Measurements from ENCODE around the gene TMED1. TPM values are rescaled to one million over a fixed set of nuclear protein-coding genes. Genes with fewer than 3 reads are reported as not detected.
A peak's percentile ranks its signal among the peaks of the same experiment; 100 is the strongest.

The TMED1 gene
- total and polyA plus RNA-seq, 9 of the 15 experiments (the other 6 are each of a cell fraction or from before 2014, with no cell fraction given): 0.86 to 30.2 (median 23.5) TPM

- TF ChIP-seq MLLT1 (IDR thresholded peaks at IDR 0.05) (no peak), MCM3 (IDR thresholded peaks at IDR 0.05) (no peak), TARDBP (IDR thresholded peaks at IDR 0.05) (no peak), MTA3 (IDR thresholded peaks at IDR 0.05; ENCODE audit: borderline replicate concordance) (0 out of 2 replicates have a peak, but pooled peaks have one; percentile 38), TCF15 (CRISPR knock-in tag; IDR thresholded peaks at IDR 0.05) (no peak), DACH1 (IDR thresholded peaks at IDR 0.05; ENCODE audit: partially characterized antibody) (peak; percentile 9), NFRKB (IDR thresholded peaks at IDR 0.05; ENCODE audit: low read depth) (no peak), FUS (optimal IDR thresholded peaks at IDR 0.05; ENCODE audit: low read depth, low read length) (no peak), TSHZ1 (CRISPR knock-in tag; IDR thresholded peaks at IDR 0.05) (no peak), KLF16 (IDR thresholded peaks at IDR 0.05) (no peak; the same call in 1 of the 2 replicates), HDAC2 (IDR thresholded peaks at IDR 0.05) (no peak), CCAR2 (IDR thresholded peaks at IDR 0.05; ENCODE audit: low read depth, low read length) (no peak)
- TF ChIP-seq, protein P1, sequence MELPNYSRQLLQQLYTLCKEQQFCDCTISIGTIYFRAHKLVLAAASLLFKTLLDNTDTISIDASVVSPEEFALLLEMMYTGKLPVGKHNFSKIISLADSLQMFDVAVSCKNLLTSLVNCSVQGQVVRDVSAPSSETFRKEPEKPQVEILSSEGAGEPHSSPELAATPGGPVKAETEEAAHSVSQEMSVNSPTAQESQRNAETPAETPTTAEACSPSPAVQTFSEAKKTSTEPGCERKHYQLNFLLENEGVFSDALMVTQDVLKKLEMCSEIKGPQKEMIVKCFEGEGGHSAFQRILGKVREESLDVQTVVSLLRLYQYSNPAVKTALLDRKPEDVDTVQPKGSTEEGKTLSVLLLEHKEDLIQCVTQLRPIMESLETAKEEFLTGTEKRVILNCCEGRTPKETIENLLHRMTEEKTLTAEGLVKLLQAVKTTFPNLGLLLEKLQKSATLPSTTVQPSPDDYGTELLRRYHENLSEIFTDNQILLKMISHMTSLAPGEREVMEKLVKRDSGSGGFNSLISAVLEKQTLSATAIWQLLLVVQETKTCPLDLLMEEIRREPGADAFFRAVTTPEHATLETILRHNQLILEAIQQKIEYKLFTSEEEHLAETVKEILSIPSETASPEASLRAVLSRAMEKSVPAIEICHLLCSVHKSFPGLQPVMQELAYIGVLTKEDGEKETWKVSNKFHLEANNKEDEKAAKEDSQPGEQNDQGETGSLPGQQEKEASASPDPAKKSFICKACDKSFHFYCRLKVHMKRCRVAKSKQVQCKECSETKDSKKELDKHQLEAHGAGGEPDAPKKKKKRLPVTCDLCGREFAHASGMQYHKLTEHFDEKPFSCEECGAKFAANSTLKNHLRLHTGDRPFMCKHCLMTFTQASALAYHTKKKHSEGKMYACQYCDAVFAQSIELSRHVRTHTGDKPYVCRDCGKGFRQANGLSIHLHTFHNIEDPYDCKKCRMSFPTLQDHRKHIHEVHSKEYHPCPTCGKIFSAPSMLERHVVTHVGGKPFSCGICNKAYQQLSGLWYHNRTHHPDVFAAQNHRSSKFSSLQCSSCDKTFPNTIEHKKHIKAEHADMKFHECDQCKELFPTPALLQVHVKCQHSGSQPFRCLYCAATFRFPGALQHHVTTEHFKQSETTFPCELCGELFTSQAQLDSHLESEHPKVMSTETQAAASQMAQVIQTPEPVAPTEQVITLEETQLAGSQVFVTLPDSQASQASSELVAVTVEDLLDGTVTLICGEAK (IDR thresholded peaks at IDR 0.05): no peak
- TF ChIP-seq, protein P1 (CRISPR knock-in tag; IDR thresholded peaks at IDR 0.05): no peak
These were observed 22.3 kb upstream of the TMED1 start (continued) for GRCh38 chr19:10858204-10858828.

Measured in K562 (cell line).